ENCODE measurements around the gene NAA50. TPM values are rescaled to one million over a fixed set of nuclear protein-coding genes. Genes with fewer than 3 reads are reported as not detected.

NAA50 gene
- total RNA-seq, 1 donor: 140 TPM

DNA sequence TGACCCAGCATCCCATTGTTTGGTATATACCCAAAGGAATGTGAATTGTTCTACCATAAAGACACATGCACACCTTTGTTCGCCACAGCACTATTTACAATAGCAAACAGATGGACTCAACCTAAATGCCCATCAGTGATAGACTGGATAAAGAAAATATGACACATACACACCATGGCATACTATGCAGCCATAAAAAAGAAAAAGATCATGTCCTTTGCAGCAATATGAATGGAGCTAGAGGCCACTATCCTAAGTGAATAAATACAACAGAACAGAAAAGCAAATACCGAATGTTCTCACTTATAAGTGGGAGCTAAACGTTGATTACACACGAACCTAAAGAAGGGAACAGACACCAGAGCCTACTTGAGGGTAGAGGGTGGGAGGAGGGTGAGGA is 38.2 kb downstream of the NAA50 start:
- no peak for DNase-seq (ENCODE audit: low read depth)
- TF ChIP-seq, protein P1, sequence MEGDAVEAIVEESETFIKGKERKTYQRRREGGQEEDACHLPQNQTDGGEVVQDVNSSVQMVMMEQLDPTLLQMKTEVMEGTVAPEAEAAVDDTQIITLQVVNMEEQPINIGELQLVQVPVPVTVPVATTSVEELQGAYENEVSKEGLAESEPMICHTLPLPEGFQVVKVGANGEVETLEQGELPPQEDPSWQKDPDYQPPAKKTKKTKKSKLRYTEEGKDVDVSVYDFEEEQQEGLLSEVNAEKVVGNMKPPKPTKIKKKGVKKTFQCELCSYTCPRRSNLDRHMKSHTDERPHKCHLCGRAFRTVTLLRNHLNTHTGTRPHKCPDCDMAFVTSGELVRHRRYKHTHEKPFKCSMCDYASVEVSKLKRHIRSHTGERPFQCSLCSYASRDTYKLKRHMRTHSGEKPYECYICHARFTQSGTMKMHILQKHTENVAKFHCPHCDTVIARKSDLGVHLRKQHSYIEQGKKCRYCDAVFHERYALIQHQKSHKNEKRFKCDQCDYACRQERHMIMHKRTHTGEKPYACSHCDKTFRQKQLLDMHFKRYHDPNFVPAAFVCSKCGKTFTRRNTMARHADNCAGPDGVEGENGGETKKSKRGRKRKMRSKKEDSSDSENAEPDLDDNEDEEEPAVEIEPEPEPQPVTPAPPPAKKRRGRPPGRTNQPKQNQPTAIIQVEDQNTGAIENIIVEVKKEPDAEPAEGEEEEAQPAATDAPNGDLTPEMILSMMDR (IDR thresholded peaks at IDR 0.05; ENCODE audit: insufficient read depth, low read depth, low read length): no peak
- H3K4me3 ChIP-seq (ENCODE audit: low read depth, low read length): no peak overlapping the region

DNA sequence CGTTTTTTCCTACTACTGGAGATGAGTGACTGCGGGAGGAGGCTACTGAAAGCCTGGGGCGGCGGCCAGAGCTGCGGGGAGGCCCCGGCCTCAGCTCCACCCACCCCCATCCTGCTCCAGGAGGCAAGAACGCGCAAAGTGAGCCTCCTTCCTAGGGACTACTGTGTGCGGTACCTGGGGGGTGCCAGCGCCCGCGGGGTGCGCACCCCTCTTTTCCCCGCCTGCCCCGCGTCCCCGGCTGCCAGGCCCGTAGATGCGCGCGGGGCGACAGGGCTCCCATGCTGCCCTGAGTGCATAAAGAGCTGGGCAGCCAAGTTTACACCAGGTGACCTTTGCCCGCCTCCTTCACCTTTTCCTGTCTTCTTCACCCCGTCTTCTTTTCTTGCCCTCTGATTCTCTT is 47.1 kb downstream of the NAA50 start:
- DNase-seq (ENCODE audit: low read depth): peak; percentile 12
- TF ChIP-seq, protein P1 (IDR thresholded peaks at IDR 0.05; ENCODE audit: insufficient read depth, low read depth, low read length): no peak
- peak overlapping the region; percentile 28 for H3K4me3 ChIP-seq (ENCODE audit: low read depth, low read length)

DNA sequence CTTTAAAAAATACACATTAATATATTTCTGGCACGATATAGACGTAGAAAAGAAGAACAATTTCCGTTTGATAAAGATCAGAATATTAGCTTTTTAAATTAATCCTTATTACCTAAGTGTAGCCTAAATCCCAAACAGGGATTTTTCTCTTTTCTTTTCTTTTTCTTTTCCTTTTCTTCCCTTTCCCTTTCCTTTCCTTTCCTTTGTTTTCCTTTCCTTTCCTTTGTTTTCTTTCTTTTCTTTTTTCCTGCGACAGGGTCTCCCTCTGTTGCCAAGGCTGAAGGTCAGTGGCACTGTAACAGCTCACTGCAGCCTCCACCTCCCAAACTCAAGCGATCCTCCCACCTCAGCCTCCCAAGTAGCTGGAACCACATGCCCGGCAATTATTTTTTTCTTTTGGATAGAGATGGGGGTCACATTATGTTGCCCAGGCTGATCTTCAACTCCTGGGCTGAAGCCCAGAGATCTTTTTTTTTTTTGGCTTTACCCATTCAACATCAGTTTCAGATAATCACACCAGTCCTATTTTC is 47.8 kb downstream of the NAA50 start:
- no peak overlapping the region for H3K4me3 ChIP-seq (ENCODE audit: low read depth, low read length)
- TF ChIP-seq, protein P1 (IDR thresholded peaks at IDR 0.05; ENCODE audit: insufficient read depth, low read depth, low read length): no peak
- DNase-seq (ENCODE audit: low read depth): no peak

DNA sequence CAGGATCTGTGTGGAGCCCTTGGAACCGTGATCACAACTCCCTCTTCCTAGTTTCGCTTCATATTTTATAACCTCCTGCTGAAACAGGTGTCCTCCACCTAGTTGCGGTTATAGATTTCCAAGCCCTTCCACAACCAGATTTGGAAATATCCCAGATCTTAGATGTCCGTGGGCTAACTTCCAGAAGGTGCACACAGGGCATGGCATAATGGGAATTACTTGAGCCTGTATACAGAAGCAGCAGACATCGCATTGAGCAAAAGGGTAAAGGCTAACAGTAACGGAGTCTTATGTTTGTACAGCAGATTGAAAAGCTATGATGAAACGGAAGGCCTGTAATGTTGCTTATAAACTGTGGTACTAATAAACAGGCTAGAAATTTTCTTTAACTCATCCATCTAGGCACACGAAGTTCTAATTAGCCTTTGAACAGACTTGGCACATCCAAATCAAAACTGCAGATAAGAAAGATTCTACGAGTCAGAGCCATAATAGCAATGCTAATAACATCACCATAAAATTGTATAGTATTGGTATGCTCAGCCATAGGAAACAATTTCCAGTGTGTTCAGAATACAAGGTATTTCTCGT is 48.5 kb downstream of the NAA50 start:
- TF ChIP-seq, protein P1 (IDR thresholded peaks at IDR 0.05; ENCODE audit: insufficient read depth, low read depth, low read length): no peak
- peak overlapping the region; percentile 76 for H3K4me3 ChIP-seq (ENCODE audit: low read depth, low read length)
- DNase-seq (ENCODE audit: low read depth): peak; percentile 63

DNA sequence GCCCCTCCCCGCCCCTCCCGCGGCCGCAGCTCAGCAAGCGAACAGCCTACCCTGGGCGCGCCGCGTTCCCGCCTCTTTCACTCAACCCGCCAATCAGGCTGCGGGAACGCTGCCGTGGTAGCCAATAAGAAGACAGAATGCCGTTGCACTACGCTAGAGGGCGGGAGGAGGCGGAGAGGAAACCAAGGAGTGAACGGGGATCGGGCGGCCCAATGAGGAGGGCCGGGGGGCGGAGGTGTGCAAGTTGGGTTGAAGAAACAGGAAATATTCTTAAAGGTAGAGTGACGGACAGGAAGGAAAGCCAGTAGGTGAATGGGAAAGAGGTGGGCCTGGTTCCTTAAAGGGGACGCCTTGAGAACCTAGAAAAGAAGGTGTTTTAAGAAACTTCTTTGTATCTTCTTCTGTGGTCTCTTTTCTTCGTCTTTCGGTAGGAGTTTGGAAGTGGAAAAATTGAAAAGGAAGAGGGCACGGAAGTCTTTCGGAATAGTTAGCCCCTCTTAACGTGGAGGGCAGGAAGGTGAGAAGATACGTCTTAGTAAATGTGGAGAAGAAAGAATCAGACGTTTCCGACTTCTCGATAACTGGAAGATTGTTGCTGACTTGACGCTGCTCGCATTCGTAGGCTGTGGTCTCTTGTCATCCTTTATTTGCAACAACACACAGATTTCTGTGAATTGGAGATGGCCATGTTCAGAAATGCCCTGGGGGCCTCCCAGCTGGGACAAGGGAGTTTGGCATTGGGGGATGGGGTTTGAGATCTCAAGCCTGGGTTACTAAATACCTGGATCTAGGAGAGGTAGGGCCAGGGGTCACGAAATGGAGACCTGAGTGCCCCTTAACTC is 49.2 kb downstream of the NAA50 start:
- DNase-seq (ENCODE audit: low read depth): peak; percentile 99
- TF ChIP-seq, protein P1 (IDR thresholded peaks at IDR 0.05; ENCODE audit: insufficient read depth, low read depth, low read length): no peak
- H3K4me3 ChIP-seq (ENCODE audit: low read depth, low read length): peak overlapping the region; percentile 76

DNA sequence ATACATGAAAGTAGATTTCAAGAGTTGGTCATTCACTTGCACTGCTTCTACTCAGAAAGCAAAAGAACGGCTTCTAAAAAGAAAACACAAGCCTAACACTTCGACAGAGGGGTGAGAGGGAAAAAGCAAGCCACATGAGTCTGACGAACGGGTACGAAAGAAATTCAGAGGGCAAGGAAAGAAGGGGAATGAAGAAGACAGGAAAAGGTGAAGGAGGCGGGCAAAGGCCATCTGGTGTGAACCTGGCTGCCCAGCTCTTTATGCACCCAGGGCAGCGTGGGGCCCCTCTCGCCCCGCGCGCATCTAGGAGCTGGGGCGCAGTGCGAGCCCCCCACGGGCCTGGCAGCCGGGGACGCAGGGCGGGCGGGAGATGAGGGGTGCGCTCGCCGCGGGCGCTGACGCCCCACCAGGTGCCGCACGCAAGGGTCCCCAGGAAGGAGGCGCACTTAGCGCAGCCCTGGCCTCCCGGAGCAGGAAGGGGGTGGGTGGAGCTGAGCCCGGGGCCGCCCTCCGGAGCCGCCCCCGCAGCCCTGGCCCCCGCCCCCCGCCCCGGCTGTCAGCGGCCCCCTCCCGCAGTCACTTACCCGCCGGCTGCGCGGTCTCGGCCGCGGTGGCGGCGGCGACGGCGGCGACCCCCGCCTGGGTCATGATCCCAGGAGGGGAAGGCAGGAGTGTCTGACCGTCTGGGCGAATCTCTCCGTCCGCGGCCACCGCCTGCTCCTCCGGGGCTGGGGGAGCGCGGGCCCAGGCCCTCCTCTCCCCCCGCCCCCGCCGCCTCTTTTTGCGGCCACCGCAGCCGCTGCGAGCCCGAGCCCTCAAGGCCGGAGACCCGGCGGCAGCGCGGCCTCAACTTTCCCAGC is 50.0 kb downstream of the NAA50 start, which contains the start of gene USF3:
USF3 (minus strand) TSS at position 857 of the 860 bp plus-strand sequence. CDS start 21,764 bp downstream, outside the sequence.
- TF ChIP-seq, protein P1 (IDR thresholded peaks at IDR 0.05; ENCODE audit: insufficient read depth, low read depth, low read length): no peak
- peak within 1 kb of the TSS; percentile 76 for H3K4me3 ChIP-seq (ENCODE audit: low read depth, low read length)
- DNase-seq (ENCODE audit: low read depth): peak; percentile 55
